NCI-H2196 treated with DMSO at 0.1 percent for 48 hours (cell line): Measurements from ENCODE around the gene FNDC4.
A peak's percentile ranks its signal among the peaks of the same experiment; 100 is the strongest.
"Not testable (repeated sequence)": the region's sequence is repeated elsewhere in the genome, so short reads cannot be mapped to it uniquely, and the experiment has no call there.

Experiments used
- DNase-seq: peaks from one replicate; lab custom pipeline; 2025; ENCODE audit not compliant: unreplicated experiment; lab: John Stamatoyannopoulos, UW

FNDC4 gene

GRCh38 chr2:27494944-27495554, at the start of gene FNDC4:
TSS of gene FNDC4 (minus strand) at chr2:27495200. CDS start at chr2:27494679, 521 bp downstream.
- DNase-seq = no peak

GRCh38 chr2:27544143-27544821, 49.3 kb upstream of the FNDC4 start:
- DNase-seq = no peak

- not testable (repeated sequence) for DNase-seq
Observed at GRCh38 chr2:27539649-27540048, 44.6 kb upstream of the FNDC4 start.

GRCh38 chr2:27538839-27539450, 43.9 kb upstream of the FNDC4 start:
- not testable (repeated sequence) for DNase-seq

GRCh38 chr2:27537287-27537686, 42.3 kb upstream of the FNDC4 start:
- no peak for DNase-seq

GRCh38 chr2:27531983-27532382, 37.0 kb upstream of the FNDC4 start:
- no peak for DNase-seq

GRCh38 chr2:27527182-27527581, 32.2 kb upstream of the FNDC4 start:
- no peak for DNase-seq

- DNase-seq = no peak
Observed at GRCh38 chr2:27522400-27522945, 27.5 kb upstream of the FNDC4 start.

GRCh38 chr2:27520316-27520715, 25.3 kb upstream of the FNDC4 start:
- no peak for DNase-seq

- DNase-seq = no peak
Observed at GRCh38 chr2:27518782-27519113, 23.7 kb upstream of the FNDC4 start.

GRCh38 chr2:27518113-27518781, 23.2 kb upstream of the FNDC4 start:
- DNase-seq = no peak

GRCh38 chr2:27509326-27509725, 14.3 kb upstream of the FNDC4 start:
- DNase-seq = peak; percentile 73

- no peak for DNase-seq
Observed at GRCh38 chr2:27507293-27507692, 12.3 kb upstream of the FNDC4 start.

GRCh38 chr2:27506587-27506986, 11.6 kb upstream of the FNDC4 start:
- no peak for DNase-seq

- no peak for DNase-seq
Observed at GRCh38 chr2:27502142-27502541, 7.1 kb upstream of the FNDC4 start.

- DNase-seq = peak; percentile 39
Observed at GRCh38 chr2:27501042-27501441, 6.0 kb upstream of the FNDC4 start.

- DNase-seq = no peak
Observed at GRCh38 chr2:27498975-27499374, 4.0 kb upstream of the FNDC4 start.

GRCh38 chr2:27497288-27497627, 2.3 kb upstream of the FNDC4 start:
- DNase-seq = no peak

- no peak for DNase-seq
Observed at GRCh38 chr2:27496357-27497287, 1.6 kb upstream of the FNDC4 start, which contains the start of gene GCKR. TSS of gene GCKR (plus strand) at chr2:27496839. CDS start at chr2:27496905, 66 bp downstream.

GRCh38 chr2:27495840-27496356, 898 bp upstream of the FNDC4 start:
- DNase-seq = no peak
